ENCODE data around the gene LRRC53.

DNA sequence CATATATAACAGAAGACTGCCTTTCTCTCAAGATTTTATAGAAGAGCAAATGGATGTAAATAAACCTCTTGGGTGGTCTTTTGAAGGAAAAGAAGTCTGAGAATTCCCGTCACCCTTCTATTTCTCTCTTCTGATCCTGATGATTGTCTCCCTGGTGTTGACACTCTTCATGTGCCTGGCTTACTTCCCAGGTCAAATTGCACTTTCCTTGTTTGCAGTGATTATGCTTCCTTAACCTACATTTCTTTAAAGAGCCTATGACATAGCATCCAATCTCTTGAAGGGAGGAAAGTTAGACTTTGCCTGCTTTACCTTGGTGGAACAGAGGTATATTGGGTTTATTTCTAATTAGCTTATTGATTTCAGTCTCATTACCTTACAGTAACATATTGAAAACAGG is 80.1 kb downstream of the LRRC53 start:
- TF ChIP-seq, protein P1, sequence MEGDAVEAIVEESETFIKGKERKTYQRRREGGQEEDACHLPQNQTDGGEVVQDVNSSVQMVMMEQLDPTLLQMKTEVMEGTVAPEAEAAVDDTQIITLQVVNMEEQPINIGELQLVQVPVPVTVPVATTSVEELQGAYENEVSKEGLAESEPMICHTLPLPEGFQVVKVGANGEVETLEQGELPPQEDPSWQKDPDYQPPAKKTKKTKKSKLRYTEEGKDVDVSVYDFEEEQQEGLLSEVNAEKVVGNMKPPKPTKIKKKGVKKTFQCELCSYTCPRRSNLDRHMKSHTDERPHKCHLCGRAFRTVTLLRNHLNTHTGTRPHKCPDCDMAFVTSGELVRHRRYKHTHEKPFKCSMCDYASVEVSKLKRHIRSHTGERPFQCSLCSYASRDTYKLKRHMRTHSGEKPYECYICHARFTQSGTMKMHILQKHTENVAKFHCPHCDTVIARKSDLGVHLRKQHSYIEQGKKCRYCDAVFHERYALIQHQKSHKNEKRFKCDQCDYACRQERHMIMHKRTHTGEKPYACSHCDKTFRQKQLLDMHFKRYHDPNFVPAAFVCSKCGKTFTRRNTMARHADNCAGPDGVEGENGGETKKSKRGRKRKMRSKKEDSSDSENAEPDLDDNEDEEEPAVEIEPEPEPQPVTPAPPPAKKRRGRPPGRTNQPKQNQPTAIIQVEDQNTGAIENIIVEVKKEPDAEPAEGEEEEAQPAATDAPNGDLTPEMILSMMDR (IDR thresholded peaks at IDR 0.05; ENCODE audit: poor library complexity) = no peak
- no peak for TF ChIP-seq EZH2 (IDR thresholded peaks at IDR 0.05; ENCODE audit: borderline replicate concordance)
- TF ChIP-seq EZH2phosphoT487 (IDR thresholded peaks at IDR 0.05; ENCODE audit: low read depth, severe bottlenecking, unreplicated experiment) = no peak

Measured in hepatocyte (in vitro differentiated cells).